Glomerular visceral epithelial cell (primary cell): ENCODE results near the gene RGS3.
"Not testable (repeated sequence)": the region's sequence is repeated elsewhere in the genome, so short reads cannot be mapped to it uniquely, and the experiment has no call there.

ENCODE experiments used
- DNase-seq: peaks from one replicate; pipeline ENCODE4 v3.0.0-alpha.2; 2016; ENCODE audit errors: extremely low spot score

The RGS3 gene

GRCh38 chr9:113547501-113547900 lies 84.0 kb downstream of the RGS3 start:
- no peak for DNase-seq

- DNase-seq = peak; percentile 29
Measured at GRCh38 chr9:113548221-113549041, 84.9 kb downstream of the RGS3 start.

- DNase-seq = not testable (repeated sequence)
Measured at GRCh38 chr9:113549892-113550291, 86.4 kb downstream of the RGS3 start.

- DNase-seq = no peak
Measured at GRCh38 chr9:113556877-113557593, 93.5 kb downstream of the RGS3 start.

- DNase-seq = peak; percentile 45
Measured at GRCh38 chr9:113558632-113559502, 95.3 kb downstream of the RGS3 start.

GRCh38 chr9:113559834-113560800 lies 96.6 kb downstream of the RGS3 start:
- no peak for DNase-seq

- DNase-seq = no peak
Measured at GRCh38 chr9:113562653-113563381, 99.3 kb downstream of the RGS3 start.

- no peak for DNase-seq
Measured at GRCh38 chr9:113563826-113564497, 100.4 kb downstream of the RGS3 start.

- no peak for DNase-seq
Measured at GRCh38 chr9:113564498-113565237, 101.1 kb downstream of the RGS3 start.

GRCh38 chr9:113566016-113566711 lies 102.6 kb downstream of the RGS3 start:
- DNase-seq = no peak

GRCh38 chr9:113566712-113567071 lies 103.2 kb downstream of the RGS3 start:
- DNase-seq = no peak

- no peak for DNase-seq
Measured at GRCh38 chr9:113567361-113568080, 104.0 kb downstream of the RGS3 start.

GRCh38 chr9:113568081-113568435 lies 104.5 kb downstream of the RGS3 start:
- no peak for DNase-seq

- DNase-seq = no peak
Measured at GRCh38 chr9:113568571-113569321, 105.2 kb downstream of the RGS3 start.

GRCh38 chr9:113569472-113570060 lies 106.0 kb downstream of the RGS3 start:
- DNase-seq = no peak

GRCh38 chr9:113570106-113570505 lies 106.6 kb downstream of the RGS3 start:
- DNase-seq = no peak
